HepG2 (cell line): Measurements from ENCODE around the gene RP2. TPM values are rescaled to one million over a fixed set of nuclear protein-coding genes. Genes with fewer than 3 reads are reported as not detected.
A peak's percentile ranks its signal among the peaks of the same experiment; 100 is the strongest.

Source experiments
- BRD4 ChIP-seq: sonication (generic); formaldehyde crosslinking; IDR thresholded peaks from 2 replicates; pipeline ENCODE4 v1.4.0; 2020; ENCODE audit warnings: missing genetic modification reagents
- DMAP1 ChIP-seq: IDR thresholded peaks from 2 replicates; pipeline ENCODE4 v1.6.1; 2016
- EEA1 ChIP-seq: sonication (generic); formaldehyde crosslinking; IDR thresholded peaks from 2 replicates; pipeline ENCODE4 v1.5.1; 2020; ENCODE audit warnings: mild to moderate bottlenecking, missing genetic modification reagents, borderline replicate concordance
- GMEB2 ChIP-seq: IDR thresholded peaks from 2 replicates; pipeline ENCODE4 v1.6.1; 2016; ENCODE audit warnings: missing biosample characterization, missing genetic modification reagents, low read depth
- HIVEP1 ChIP-seq: sonication (generic); formaldehyde crosslinking; IDR thresholded peaks from 2 replicates; pipeline ENCODE4 v1.4.0; 2020; ENCODE audit warnings: mild to moderate bottlenecking, missing genetic modification reagents
- IRX3 ChIP-seq: sonication (generic); formaldehyde crosslinking; IDR thresholded peaks from 2 replicates; pipeline ENCODE4 v1.8.1; 2023; ENCODE audit warnings: mild to moderate bottlenecking, low read depth, missing genetic modification reagents, borderline replicate concordance
- KAT2B ChIP-seq: fragments of 150-350 bp; IDR thresholded peaks from 2 replicates; pipeline ENCODE4 v1.6.1; 2014; ENCODE audit warnings: low read depth, low read length, borderline replicate concordance
- KDM4B ChIP-seq: sonication (generic); formaldehyde crosslinking; IDR thresholded peaks from 2 replicates; pipeline ENCODE4 v1.4.0; 2020; ENCODE audit warnings: missing genetic modification reagents
- POLR2A ChIP-seq, 2 experiments: IDR thresholded peaks; 2 replicates each; pipeline ENCODE4 v1.6.1; 2011; ENCODE audit warnings: low read depth in 2 of 2, low read length in 2 of 2, mild to moderate bottlenecking in 1 of 2, moderate library complexity in 1 of 2; ENCODE audit not compliant: insufficient read depth in 1 of 2
- THAP11 ChIP-seq: IDR thresholded peaks from 2 replicates; pipeline ENCODE4 v1.6.1; 2016; ENCODE audit warnings: missing biosample characterization, missing genetic modification reagents
- THRA ChIP-seq: sonication (generic); formaldehyde crosslinking; IDR thresholded peaks from 2 replicates; pipeline ENCODE4 v1.4.0; 2020; ENCODE audit warnings: missing genetic modification reagents, borderline replicate concordance
- TIGD3 ChIP-seq: sonication (generic); formaldehyde crosslinking; IDR thresholded peaks from 2 replicates; pipeline ENCODE4 v1.5.1; 2020; ENCODE audit warnings: mild to moderate bottlenecking, missing genetic modification reagents, borderline replicate concordance
- TOPORS ChIP-seq: sonication (generic); formaldehyde crosslinking; IDR thresholded peaks from 2 replicates; pipeline ENCODE4 v1.8.0; 2023; ENCODE audit warnings: mild to moderate bottlenecking, missing genetic modification reagents
- ZBTB42 ChIP-seq: sonication (generic); formaldehyde crosslinking; IDR thresholded peaks from 2 replicates; pipeline ENCODE4 v1.5.0; 2020; ENCODE audit warnings: mild to moderate bottlenecking, missing genetic modification reagents
- ZMYM3 ChIP-seq: sonication (generic); formaldehyde crosslinking; IDR thresholded peaks from 2 replicates; pipeline ENCODE4 v1.5.1; 2020; ENCODE audit warnings: mild to moderate bottlenecking, missing genetic modification reagents
- ZNF256 ChIP-seq: sonication (generic); formaldehyde crosslinking; conservative IDR thresholded peaks from 2 replicates; pipeline ENCODE4 v1.4.0; 2020; ENCODE audit warnings: missing genetic modification reagents
- ZNF292 ChIP-seq: sonication (generic); formaldehyde crosslinking; IDR thresholded peaks from 2 replicates; pipeline ENCODE4 v1.8.1; 2022; ENCODE audit warnings: mild to moderate bottlenecking, low read depth, missing genetic modification reagents, borderline replicate concordance
- ZNF296 ChIP-seq: sonication (generic); formaldehyde crosslinking; conservative IDR thresholded peaks from 2 replicates; pipeline ENCODE4 v1.5.0; 2020; ENCODE audit warnings: mild to moderate bottlenecking, missing genetic modification reagents
- ZNF331 ChIP-seq: sonication (generic); formaldehyde crosslinking; IDR thresholded peaks from 2 replicates; pipeline ENCODE4 v1.4.0; 2020; ENCODE audit warnings: missing genetic modification reagents
- ZNF335 ChIP-seq: sonication (generic); formaldehyde crosslinking; IDR thresholded peaks from 2 replicates; pipeline ENCODE4 v1.4.0; 2020; ENCODE audit warnings: missing genetic modification reagents
- ZNF496 ChIP-seq: sonication (generic); formaldehyde crosslinking; IDR thresholded peaks from 2 replicates; pipeline ENCODE4 v1.8.1; 2023; ENCODE audit warnings: mild to moderate bottlenecking, moderate library complexity, missing genetic modification reagents; ENCODE audit not compliant: insufficient replicate concordance
- ZNF800 ChIP-seq: sonication (generic); formaldehyde crosslinking; IDR thresholded peaks from 2 replicates; pipeline ENCODE4 v1.4.0; 2020; ENCODE audit warnings: missing genetic modification reagents
- ZSCAN30 ChIP-seq: sonication (generic); formaldehyde crosslinking; IDR thresholded peaks from 2 replicates; pipeline ENCODE4 v1.5.0; 2020; ENCODE audit warnings: mild to moderate bottlenecking, missing genetic modification reagents
- ZSCAN5A ChIP-seq: sonication (generic); formaldehyde crosslinking; IDR thresholded peaks from 2 replicates; pipeline ENCODE4 v1.8.0; 2022; ENCODE audit warnings: mild to moderate bottlenecking, missing genetic modification reagents, borderline replicate concordance
- polyA plus RNA-seq, 8 experiments: library from polyadenylated mRNA; depleted of rRNA in 3 of 8; stranded (reverse) in 7 of 8; unstranded in 1 of 8; fragments of >200 nt; fragmentation: Illumina TruSeq in 4 of 8; extraction: Trizol in 4 of 8; gene quantifications; 2 replicates each; pipeline versions ENCODE4 v1.2.1 to v1.2.3, GENCODE V29; 2011 to 2016; ENCODE audit warnings: low read depth in 4 of 8, missing spikeins in 1 of 8, mixed read lengths in 1 of 8; ENCODE audit not compliant: insufficient read depth in 1 of 8
- total RNA-seq, 5 experiments: library from RNA; depleted of rRNA; stranded (reverse); fragments of >200 nt; fragmentation: Illumina TruSeq; extraction: Trizol; gene quantifications; 2 replicates each; pipeline ENCODE4 v1.2.3, GENCODE V29; 2016; ENCODE audit warnings: low read depth in 1 of 5

The RP2 gene
- total and polyA plus RNA-seq, 2 of the 13 experiments (the other 11 are each of a cell fraction or from before 2014, with no cell fraction given): 5.0 to 9.9 TPM

- TF ChIP-seq GMEB2 (CRISPR knock-in tag) (no peak), HIVEP1 (CRISPR knock-in tag) (no peak), POLR2A (IDR thresholded peaks at IDR 0.05; ENCODE audit: insufficient read depth in 1 of 2, low read depth in 2 of 2, low read length in 2 of 2) (no peak), KAT2B (no peak), ZNF331 (CRISPR knock-in tag) (peak; percentile 62; the same call in 1 of the 2 replicates), ZBTB42 (CRISPR knock-in tag) (no peak), TIGD3 (CRISPR knock-in tag) (no peak), IRX3 (CRISPR knock-in tag) (no peak), KDM4B (no peak), THAP11 (CRISPR knock-in tag) (no peak), THRA (no peak), ZNF496 (CRISPR knock-in tag) (no peak), ZNF800 (CRISPR knock-in tag) (no peak), ZSCAN30 (CRISPR knock-in tag) (no peak), ZNF256 (CRISPR knock-in tag) (no peak), ZNF292 (CRISPR knock-in tag) (no peak), EEA1 (no peak), ZSCAN5A (CRISPR knock-in tag) (no peak), ZMYM3 (CRISPR knock-in tag) (0 out of 2 replicates have a peak, but pooled peaks have one; percentile 50), DMAP1 (CRISPR knock-in tag) (no peak), ZNF296 (CRISPR knock-in tag) (no peak), ZNF335 (CRISPR knock-in tag) (no peak), TOPORS (CRISPR knock-in tag) (no peak), BRD4 (CRISPR knock-in tag) (no peak)
Observed at GRCh38 chrX:46812445-46812844, 24.4 kb upstream of the RP2 start (continued).
